Parathyroid adenoma (tissue), 2 donors: Measurements from ENCODE around the gene GALNT17.

ENCODE experiments used
- H2AFZ ChIP-seq: fragments of 300-600 bp; sonication (generic); one replicate; pipeline ENCODE4 v1.7.0; 2017; ENCODE audit warnings: antibody characterized with exemption, mild to moderate bottlenecking
- H3K27ac ChIP-seq: fragments of 300-600 bp; sonication (generic); one replicate; pipeline ENCODE4 v1.7.0; 2017
- H3K27me3 ChIP-seq: fragments of 300-600 bp; sonication (generic); one replicate; pipeline ENCODE4 v1.7.0; 2017; ENCODE audit warnings: low read length; ENCODE audit not compliant: control insufficient read depth, insufficient read depth
- H3K36me3 ChIP-seq: fragments of 300-600 bp; sonication (generic); one replicate; pipeline ENCODE4 v1.7.0; 2017; ENCODE audit warnings: low read length; ENCODE audit not compliant: control insufficient read depth, insufficient read depth
- H3K4me1 ChIP-seq: fragments of 300-600 bp; sonication (generic); one replicate; pipeline ENCODE4 v1.7.0; 2017; ENCODE audit warnings: control low read depth
- H3K4me2 ChIP-seq: fragments of 300-600 bp; sonication (generic); one replicate; pipeline ENCODE4 v1.7.0; 2017; ENCODE audit warnings: low read length
- H3K4me3 ChIP-seq: fragments of 300-600 bp; sonication (generic); one replicate; pipeline ENCODE4 v1.7.0; 2017; ENCODE audit warnings: low read depth, low read length
- H3K79me2 ChIP-seq: fragments of 300-600 bp; sonication (generic); one replicate; pipeline ENCODE4 v1.7.0; 2017; ENCODE audit warnings: control low read depth
- H3K9ac ChIP-seq: fragments of 300-600 bp; sonication (generic); one replicate; pipeline ENCODE4 v1.7.0; 2017; ENCODE audit warnings: mild to moderate bottlenecking
- H3K9me3 ChIP-seq: fragments of 300-600 bp; sonication (generic); one replicate; pipeline ENCODE4 v1.7.0; 2017; ENCODE audit warnings: low read length; ENCODE audit not compliant: control insufficient read depth
- CTCF ChIP-seq: fragments of 300-600 bp; sonication (generic); IDR thresholded peaks from one replicate; pipeline ENCODE4 v1.7.0; 2017; ENCODE audit warnings: antibody characterized with exemption, mild to moderate bottlenecking
- donor health status: primary hyperparathyroidism.

The GALNT17 gene

GRCh38 chr7:71466448-71467145 is 334.7 kb downstream of the GALNT17 start:
- Histone ChIP-seq H3K4me3 (no peak overlapping the region), H3K9ac (no peak overlapping the region), H3K27ac (no peak overlapping the region), H3K9me3 (no peaks in the 10 kb centered on the region), H3K4me1 (no peaks in the 10 kb centered on the region), H3K27me3 (no peaks in the 10 kb centered on the region), H3K36me3 (no peaks in the 10 kb centered on the region), H3K79me2 (no peaks in the 10 kb centered on the region), H2AFZ (no peak overlapping the region), H3K4me2 (no peak overlapping the region)
- no peak for TF ChIP-seq CTCF

- TF ChIP-seq CTCF, result no peak
- H2AFZ ChIP-seq, result no peak overlapping the region
- H3K79me2 ChIP-seq, result no peaks in the 10 kb centered on the region
- no peaks in the 10 kb centered on the region for H3K36me3 ChIP-seq
- no peak overlapping the region for H3K4me3 ChIP-seq
- no peaks in the 10 kb centered on the region for H3K27me3 ChIP-seq
- no peak overlapping the region for H3K27ac ChIP-seq
- no peaks in the 10 kb centered on the region for H3K9me3 ChIP-seq
- H3K4me2 ChIP-seq, result no peak overlapping the region
- H3K9ac ChIP-seq, result no peak overlapping the region
- H3K4me1 ChIP-seq, result no peaks in the 10 kb centered on the region
Observed at GRCh38 chr7:71470326-71470725, 338.4 kb downstream of the GALNT17 start.

DNA sequence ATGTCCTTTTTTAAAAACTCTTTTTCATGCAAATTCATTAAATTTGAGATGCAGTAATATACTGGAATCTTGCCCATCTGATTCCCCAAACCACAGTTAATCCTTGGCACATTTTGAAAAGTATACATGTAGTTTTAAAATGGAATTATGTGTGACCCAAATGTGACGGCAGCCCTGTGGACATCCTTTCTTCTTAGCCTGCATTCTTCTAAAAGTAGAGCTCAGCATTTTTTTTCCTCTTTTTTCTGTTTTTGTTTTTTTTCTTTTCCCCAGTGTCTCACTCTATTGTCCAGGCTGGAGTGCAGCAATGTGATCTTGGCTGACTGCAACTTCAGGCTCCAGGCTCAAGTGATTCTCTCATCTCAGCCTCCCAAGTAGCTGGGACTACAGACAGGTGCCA is 338.9 kb downstream of the GALNT17 start:
- Histone ChIP-seq H3K27ac (no peak overlapping the region), H3K4me1 (no peaks in the 10 kb centered on the region), H3K9me3 (no peaks in the 10 kb centered on the region), H2AFZ (no peak overlapping the region), H3K4me2 (no peak overlapping the region), H3K79me2 (no peaks in the 10 kb centered on the region), H3K36me3 (no peaks in the 10 kb centered on the region), H3K4me3 (no peak overlapping the region), H3K27me3 (no peaks in the 10 kb centered on the region), H3K9ac (no peak overlapping the region)
- no peak for TF ChIP-seq CTCF

DNA sequence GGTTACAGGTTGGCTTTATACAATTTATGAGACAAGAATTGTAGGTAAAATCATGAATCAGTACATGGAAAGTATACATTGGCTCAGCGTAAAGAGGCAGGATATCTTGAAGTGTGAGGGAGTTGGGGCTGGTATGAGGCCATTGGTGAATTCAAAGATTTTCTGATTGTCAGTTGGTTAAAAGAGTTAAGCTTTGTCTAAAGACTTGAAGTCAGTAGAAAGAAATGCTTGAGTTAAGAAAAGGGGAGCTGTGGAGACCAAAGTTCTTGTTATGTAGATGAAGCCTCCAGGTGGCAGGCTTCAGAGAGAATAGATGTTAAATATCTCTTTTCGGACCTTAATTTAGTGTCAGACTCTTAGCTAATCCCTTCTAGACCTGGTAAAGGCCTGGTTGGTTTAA is 341.0 kb downstream of the GALNT17 start:
- Histone ChIP-seq H2AFZ (no peak overlapping the region), H3K9me3 (no peaks in the 10 kb centered on the region), H3K27ac (no peak overlapping the region), H3K27me3 (no peaks in the 10 kb centered on the region), H3K4me3 (no peak overlapping the region), H3K4me2 (no peak overlapping the region), H3K79me2 (no peaks in the 10 kb centered on the region), H3K36me3 (no peaks in the 10 kb centered on the region), H3K9ac (no peak overlapping the region), H3K4me1 (no peaks in the 10 kb centered on the region)
- TF ChIP-seq CTCF, result no peak

DNA sequence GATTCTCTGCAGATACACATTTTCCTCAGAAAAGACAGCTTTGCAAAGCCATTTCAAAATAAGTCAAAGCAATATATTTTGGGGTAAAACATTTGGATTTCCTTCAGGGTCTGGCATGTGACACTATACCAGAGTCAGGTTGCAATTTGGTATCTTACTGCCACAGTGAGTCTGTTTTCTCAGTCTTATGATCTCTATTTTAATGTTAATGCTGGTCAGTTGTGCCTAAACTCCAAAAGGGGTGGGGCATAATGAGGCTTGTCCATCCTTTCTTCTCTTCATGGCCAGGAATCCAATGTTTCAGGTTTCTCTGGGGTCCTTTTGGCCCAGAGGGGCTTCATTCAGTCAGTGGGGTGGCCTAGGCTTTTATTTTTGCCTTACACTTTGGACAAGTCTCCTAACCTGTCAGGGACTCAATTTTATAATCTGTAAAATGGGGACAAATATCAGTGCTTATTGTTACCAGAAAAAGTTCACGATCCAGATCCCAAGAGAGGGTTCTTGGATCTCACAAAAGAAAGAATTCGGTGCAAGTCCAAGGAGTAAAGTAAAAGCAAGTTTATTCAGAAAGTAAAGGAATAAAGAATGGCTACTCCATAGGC is 341.5 kb downstream of the GALNT17 start:
- no peaks in the 10 kb centered on the region for H3K4me1 ChIP-seq
- no peak overlapping the region for H3K4me2 ChIP-seq
- no peak overlapping the region for H3K27ac ChIP-seq
- no peak overlapping the region for H3K9ac ChIP-seq
- TF ChIP-seq CTCF, result no peak
- H2AFZ ChIP-seq, result no peak overlapping the region
- no peaks in the 10 kb centered on the region for H3K79me2 ChIP-seq
- H3K27me3 ChIP-seq, result no peaks in the 10 kb centered on the region
- H3K4me3 ChIP-seq, result no peak overlapping the region
- H3K9me3 ChIP-seq, result no peaks in the 10 kb centered on the region
- no peaks in the 10 kb centered on the region for H3K36me3 ChIP-seq
